Neural progenitor cell (in vitro differentiated cells): Measurements from ENCODE around the gene MKS1. TPM values are rescaled to one million over a fixed set of nuclear protein-coding genes. Genes with fewer than 3 reads are reported as not detected.

ENCODE experiments used
- DNase-seq: peaks from one replicate; pipeline ENCODE4 v3.0.0-alpha.2; 2016; ENCODE audit warnings: low spot score
- H2AFZ ChIP-seq: fragments of 200-600 bp; sonication (generic); replicated peaks from 2 replicates; pipeline ENCODE4 v1.6.1; 2016; ENCODE audit warnings: antibody characterized with exemption
- H3F3A ChIP-seq: fragments of 200-600 bp; sonication (generic); 2 replicates; pipeline ENCODE4 v1.6.1; 2016; ENCODE audit warnings: antibody characterized with exemption, low read depth
- H3K27ac ChIP-seq: fragments of 200-600 bp; sonication (generic); 2 replicates; pipeline ENCODE4 v1.5.1; 2016; ENCODE audit warnings: mild to moderate bottlenecking
- H3K27me3 ChIP-seq: fragments of 200-600 bp; sonication (generic); 2 replicates; pipeline ENCODE4 v1.6.1; 2016; ENCODE audit warnings: mild to moderate bottlenecking, moderate library complexity
- H3K36me3 ChIP-seq: fragments of 200-600 bp; sonication (generic); 2 replicates; pipeline ENCODE4 v1.5.1; 2016
- H3K4me1 ChIP-seq: fragments of 200-600 bp; sonication (generic); 2 replicates; pipeline ENCODE4 v1.6.1; 2016; ENCODE audit warnings: mixed run types
- H3K4me2 ChIP-seq: fragments of 200-600 bp; sonication (generic); 2 replicates; pipeline ENCODE4 v1.6.1; 2016
- H3K4me3 ChIP-seq: fragments of 200-600 bp; sonication (generic); 2 replicates; pipeline ENCODE4 v1.5.1; 2016
- H3K79me2 ChIP-seq: fragments of 200-600 bp; sonication (generic); 2 replicates; pipeline ENCODE4 v1.6.1; 2016; ENCODE audit warnings: low read depth
- H3K9ac ChIP-seq: fragments of 200-600 bp; sonication (generic); 2 replicates; pipeline ENCODE4 v1.6.1; 2016
- H3K9me3 ChIP-seq: fragments of 200-600 bp; sonication (generic); 2 replicates; pipeline ENCODE4 v1.5.1; 2016; ENCODE audit warnings: low read depth
- H4K20me1 ChIP-seq: fragments of 200-600 bp; sonication (generic); 2 replicates; pipeline ENCODE4 v1.6.1; 2016; ENCODE audit warnings: low read depth
- H3K27ac Mint-ChIP-seq: 3 replicates; pipeline ENCODE4 v1.8.0; 2021; ENCODE audit warnings: mixed read lengths
- H3K27me3 Mint-ChIP-seq: 2 replicates; pipeline ENCODE4 v1.8.0; 2022; ENCODE audit warnings: low read depth, mild to moderate bottlenecking, inconsistent platforms, moderate library complexity, mixed read lengths; ENCODE audit not compliant: insufficient read depth
- H3K36me3 Mint-ChIP-seq: 3 replicates; pipeline ENCODE4 v1.8.0; 2021; ENCODE audit warnings: mixed read lengths
- H3K4me1 Mint-ChIP-seq: 3 replicates; pipeline ENCODE4 v1.8.0; 2021; ENCODE audit warnings: mixed read lengths
- H3K4me3 Mint-ChIP-seq: 3 replicates; pipeline ENCODE4 v1.8.0; 2021; ENCODE audit warnings: mild to moderate bottlenecking, moderate library complexity, mixed read lengths
- H3K9me3 Mint-ChIP-seq: 3 replicates; pipeline ENCODE4 v1.8.0; 2020; ENCODE audit warnings: mixed read lengths
- EZH2 ChIP-seq: fragments of 200-600 bp; sonication (generic); IDR thresholded peaks from 2 replicates; pipeline ENCODE4 v1.6.1; 2017; ENCODE audit warnings: antibody characterized with exemption, mild to moderate bottlenecking, moderate library complexity
- EZH2phosphoT487 ChIP-seq: fragments of 200-600 bp; sonication (generic); IDR thresholded peaks from 2 replicates; pipeline ENCODE4 v1.6.1; 2017; ENCODE audit warnings: antibody characterized with exemption
- total RNA-seq: library from RNA; depleted of rRNA; stranded (reverse); fragments of >200 nt; gene quantifications from 2 replicates; pipeline ENCODE4 v1.2.3, GENCODE V29; 2015; ENCODE audit warnings: low replicate concordance
- TF ChIP-seq, protein P1 (sequence below): fragments of 200-600 bp; sonication (generic); IDR thresholded peaks from 2 replicates; pipeline ENCODE4 v1.5.1; 2017; ENCODE audit warnings: antibody characterized with exemption, mild to moderate bottlenecking

The MKS1 gene
- total RNA-seq, 1 donor from 2014 or later, result 25.8 TPM

DNA sequence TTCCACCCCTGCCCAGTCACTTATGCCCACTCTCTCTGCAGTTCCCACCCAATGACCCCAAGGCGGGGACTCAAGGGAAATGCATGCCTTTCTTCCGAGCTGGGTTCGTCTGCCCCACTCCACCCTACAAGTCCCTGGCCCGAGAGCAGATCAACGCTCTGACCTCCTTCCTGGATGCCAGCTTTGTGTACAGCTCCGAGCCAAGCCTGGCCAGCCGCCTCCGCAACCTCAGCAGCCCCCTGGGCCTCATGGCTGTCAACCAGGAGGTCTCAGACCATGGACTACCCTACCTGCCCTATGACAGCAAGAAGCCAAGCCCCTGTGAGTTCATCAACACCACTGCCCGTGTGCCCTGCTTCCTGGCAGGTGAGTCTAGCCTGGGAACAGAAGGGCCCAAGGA is 33.1 kb upstream of the MKS1 start:
- Mint-ChIP-seq H3K9me3 (no peaks in the 10 kb centered on the region), H3K4me1 (peaks cover 4% of the 10 kb centered on the region)
- DNase-seq, result no peak

DNA sequence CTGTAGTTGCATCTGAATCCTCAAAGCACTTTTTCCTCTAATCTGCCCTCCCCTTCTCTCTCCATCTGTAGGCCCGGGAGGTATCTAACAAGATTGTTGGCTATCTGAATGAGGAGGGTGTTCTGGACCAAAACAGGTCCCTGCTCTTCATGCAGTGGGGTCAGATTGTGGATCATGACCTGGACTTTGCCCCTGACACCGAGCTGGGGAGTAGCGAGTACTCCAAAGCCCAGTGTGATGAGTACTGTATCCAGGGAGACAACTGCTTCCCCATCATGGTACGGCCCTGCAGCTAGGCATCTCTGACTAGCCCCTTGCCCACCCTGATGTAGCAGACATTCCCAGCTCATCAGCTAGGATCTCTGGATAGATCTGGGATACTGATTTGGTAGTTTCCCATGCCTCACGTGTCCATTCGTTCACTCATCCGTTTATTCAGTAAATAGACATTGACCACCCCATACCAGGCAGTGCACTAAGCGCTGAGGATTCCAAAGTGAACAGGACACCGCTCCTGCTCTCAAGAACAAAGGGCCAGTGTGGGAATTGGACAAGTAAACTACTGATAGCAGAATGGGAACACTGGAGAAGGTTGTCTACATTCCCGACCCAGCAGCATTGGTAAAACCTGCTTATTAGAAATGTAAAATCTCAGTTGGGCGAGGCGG is 31.4 kb upstream of the MKS1 start:
- Histone ChIP-seq H3K9me3 (no peaks in the 10 kb centered on the region), H2AFZ (no peak overlapping the region), H3K9ac (no peak overlapping the region), H3K79me2 (no peaks in the 10 kb centered on the region), H3K4me1 (no peaks in the 10 kb centered on the region), H3K27ac (no peak overlapping the region), H3F3A (no peaks in the 10 kb centered on the region), H3K27me3 (peaks cover 100% of the 10 kb centered on the region), H4K20me1 (no peaks in the 10 kb centered on the region), H3K4me2 (no peak overlapping the region), H3K36me3 (no peaks in the 10 kb centered on the region), H3K4me3 (no peak overlapping the region)
- Mint-ChIP-seq H3K36me3 (no peaks in the 10 kb centered on the region), H3K9me3 (no peaks in the 10 kb centered on the region), H3K4me3 (peak overlapping the region; percentile 76), H3K27me3 (peaks cover 49% of the 10 kb centered on the region), H3K4me1 (peaks cover 4% of the 10 kb centered on the region), H3K27ac (no peak overlapping the region)
- no peak for TF ChIP-seq EZH2
- TF ChIP-seq EZH2phosphoT487, result no peak
- TF ChIP-seq, protein P1, sequence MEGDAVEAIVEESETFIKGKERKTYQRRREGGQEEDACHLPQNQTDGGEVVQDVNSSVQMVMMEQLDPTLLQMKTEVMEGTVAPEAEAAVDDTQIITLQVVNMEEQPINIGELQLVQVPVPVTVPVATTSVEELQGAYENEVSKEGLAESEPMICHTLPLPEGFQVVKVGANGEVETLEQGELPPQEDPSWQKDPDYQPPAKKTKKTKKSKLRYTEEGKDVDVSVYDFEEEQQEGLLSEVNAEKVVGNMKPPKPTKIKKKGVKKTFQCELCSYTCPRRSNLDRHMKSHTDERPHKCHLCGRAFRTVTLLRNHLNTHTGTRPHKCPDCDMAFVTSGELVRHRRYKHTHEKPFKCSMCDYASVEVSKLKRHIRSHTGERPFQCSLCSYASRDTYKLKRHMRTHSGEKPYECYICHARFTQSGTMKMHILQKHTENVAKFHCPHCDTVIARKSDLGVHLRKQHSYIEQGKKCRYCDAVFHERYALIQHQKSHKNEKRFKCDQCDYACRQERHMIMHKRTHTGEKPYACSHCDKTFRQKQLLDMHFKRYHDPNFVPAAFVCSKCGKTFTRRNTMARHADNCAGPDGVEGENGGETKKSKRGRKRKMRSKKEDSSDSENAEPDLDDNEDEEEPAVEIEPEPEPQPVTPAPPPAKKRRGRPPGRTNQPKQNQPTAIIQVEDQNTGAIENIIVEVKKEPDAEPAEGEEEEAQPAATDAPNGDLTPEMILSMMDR, result no peak
- no peak for DNase-seq

More for the DNA sequence above, 33.1 kb upstream of the MKS1 start:
- Mint-ChIP-seq H3K27me3 (peaks cover 43% of the 10 kb centered on the region), H3K27ac (no peak overlapping the region), H3K36me3 (no peaks in the 10 kb centered on the region), H3K4me3 (no peak overlapping the region)
- Histone ChIP-seq H3K79me2 (no peaks in the 10 kb centered on the region), H4K20me1 (no peaks in the 10 kb centered on the region), H3K27ac (no peak overlapping the region), H2AFZ (no peak overlapping the region), H3K4me3 (no peak overlapping the region), H3K9ac (no peak overlapping the region), H3F3A (no peaks in the 10 kb centered on the region), H3K4me1 (no peaks in the 10 kb centered on the region), H3K36me3 (no peaks in the 10 kb centered on the region), H3K9me3 (no peaks in the 10 kb centered on the region), H3K4me2 (no peak overlapping the region), H3K27me3 (peaks cover 92% of the 10 kb centered on the region)
- TF ChIP-seq EZH2phosphoT487, result no peak
- TF ChIP-seq, protein P1, result no peak

DNA sequence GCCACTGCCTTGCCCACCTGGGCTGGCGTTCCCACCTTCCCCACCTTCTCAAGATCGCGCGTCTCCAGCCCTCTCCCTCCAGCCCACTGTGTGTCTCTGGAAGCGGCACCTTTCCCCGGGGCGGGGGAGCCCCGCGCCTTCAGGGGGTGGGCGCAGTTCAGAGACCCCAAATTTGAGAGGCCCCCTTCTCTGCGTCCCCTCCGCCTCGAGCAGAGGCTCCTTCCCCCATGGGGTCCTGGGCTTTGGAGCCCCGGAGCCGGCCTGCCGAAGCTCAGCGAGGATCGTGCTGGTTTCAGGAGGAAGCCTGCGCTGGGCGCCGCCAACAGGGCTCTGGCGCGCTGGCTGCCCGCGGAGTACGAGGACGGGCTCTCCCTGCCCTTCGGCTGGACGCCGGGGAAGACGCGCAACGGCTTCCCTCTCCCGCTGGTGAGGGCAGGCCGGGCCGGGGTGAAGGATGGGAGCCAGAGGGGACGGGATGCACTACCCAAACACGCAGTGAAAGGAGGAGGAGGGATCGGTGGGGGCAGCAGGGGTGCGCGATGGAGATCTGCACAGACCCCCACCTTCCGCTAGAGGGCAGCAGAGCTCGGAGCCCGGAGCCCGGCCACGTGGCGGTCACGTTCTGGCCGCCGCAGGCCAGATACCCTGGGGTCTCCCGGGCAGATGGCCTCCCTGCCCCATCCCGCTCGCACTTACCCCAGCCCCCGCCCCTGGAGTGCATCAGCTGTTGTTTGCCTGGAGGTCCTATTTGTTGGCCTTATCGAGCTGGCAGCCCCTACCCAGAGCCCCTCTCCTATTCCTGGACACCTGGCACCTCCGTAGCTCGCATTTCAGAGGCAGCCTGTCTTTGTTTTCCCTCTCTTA is 30.4 kb upstream of the MKS1 start:
- Histone ChIP-seq H3K36me3 (no peaks in the 10 kb centered on the region), H4K20me1 (no peaks in the 10 kb centered on the region), H3K4me1 (no peaks in the 10 kb centered on the region), H3K27ac (no peak overlapping the region), H3K9me3 (no peaks in the 10 kb centered on the region), H3K4me2 (peak overlapping the region; percentile 81), H3K27me3 (peaks cover 100% of the 10 kb centered on the region), H3K9ac (no peak overlapping the region), H3K79me2 (no peaks in the 10 kb centered on the region), H3K4me3 (peak overlapping the region; percentile 44), H3F3A (no peaks in the 10 kb centered on the region), H2AFZ (peak overlapping the region; percentile 96)
- peaks cover 4% of the 10 kb centered on the region for H3K4me1 Mint-ChIP-seq
- H3K9me3 Mint-ChIP-seq, result no peaks in the 10 kb centered on the region
- H3K27ac Mint-ChIP-seq, result no peak overlapping the region
- H3K36me3 Mint-ChIP-seq, result no peaks in the 10 kb centered on the region
- peaks cover 46% of the 10 kb centered on the region for H3K27me3 Mint-ChIP-seq
- TF ChIP-seq, protein P1, result peak; percentile 86
- TF ChIP-seq EZH2, result peak; percentile 79
- peak; percentile 55 for TF ChIP-seq EZH2phosphoT487
- H3K4me3 Mint-ChIP-seq, result peak overlapping the region; percentile 76
- peak; percentile 79 for DNase-seq
